B cell (primary cell): ENCODE results near the gene HPS5. TPM values are rescaled to one million over a fixed set of nuclear protein-coding genes. Genes with fewer than 3 reads are reported as not detected.

Experiments used
- ATAC-seq: fragments of 200-7000 bp; cut with Tn5 transposase; one replicate; pipeline ENCODE4 v1.10.0; 2021; ENCODE audit warnings: low read depth, mild to moderate bottlenecking, moderate number of reproducible peaks, moderate library complexity
- CTCF ChIA-PET: fragments of 350-600 bp; sonication (Branson Sonifier 250); formaldehyde crosslinking; loops from one replicate; lab custom pipeline; 2021; ENCODE audit warnings: antibody characterized with exemption, inconsistent platforms; lab: Charles Lee
- POLR2A ChIA-PET: fragments of 350-600 bp; sonication (Branson Sonifier 250); formaldehyde crosslinking; loops from one replicate; lab custom pipeline; 2021; ENCODE audit warnings: antibody characterized with exemption; lab: Charles Lee
- DNase-seq: peaks from one replicate; pipeline ENCODE4 v3.0.0; 2013
- H2AFZ ChIP-seq: 2 replicates; pipeline ENCODE4 v1.6.1; 2012; ENCODE audit warnings: mild to moderate bottlenecking, low read depth, low read length; ENCODE audit not compliant: insufficient read depth, poor library complexity, severe bottlenecking
- H3K27ac ChIP-seq, 2 donors: 1 replicate in 1 of 2; 2 replicates in 1 of 2; pipeline ENCODE4 v1.5.1; 2012 to 2013; ENCODE audit warnings: low read length in 2 of 2, mild to moderate bottlenecking in 2 of 2, moderate library complexity in 1 of 2
- H3K27me3 ChIP-seq, 4 experiments: fragments of 200-600 bp in 1 of 4; sonication (generic) in 1 of 4; replicated peaks in 1 of 4; 1 replicate in 2 of 4; 2 replicates in 2 of 4; pipeline versions ENCODE4 v1.6.1 to v1.7.0; 2013 to 2016; ENCODE audit warnings: low read length in 3 of 4, mild to moderate bottlenecking in 2 of 4, mixed read lengths in 1 of 4, moderate library complexity in 1 of 4; ENCODE audit not compliant: insufficient read depth in 4 of 4, control insufficient read depth in 3 of 4; ENCODE audit errors: control extremely low read depth in 1 of 4
- H3K36me3 ChIP-seq, 2 experiments: replicated peaks in 1 of 2; 1 replicate in 1 of 2; 2 replicates in 1 of 2; pipeline versions ENCODE4 v1.6.1 to v1.7.1; 2013; ENCODE audit warnings: low read length in 1 of 2; ENCODE audit not compliant: insufficient read depth in 2 of 2, control insufficient read depth in 1 of 2; ENCODE audit errors: control extremely low read depth in 1 of 2, extremely low read depth in 1 of 2
- H3K4me1 ChIP-seq, 2 donors: fragments of 200-600 bp in 1 of 2; sonication (generic) in 1 of 2; 1 replicate in 1 of 2; 2 replicates in 1 of 2; pipeline versions ENCODE4 v1.5.1 to v1.6.1; 2013 to 2017; ENCODE audit warnings: low read length in 2 of 2; ENCODE audit not compliant: control insufficient read depth in 2 of 2, insufficient read depth in 2 of 2
- H3K4me2 ChIP-seq: replicated peaks from 2 replicates; pipeline ENCODE3; 2012; ENCODE audit warnings: mild to moderate bottlenecking, low read depth, low read length; ENCODE audit not compliant: poor library complexity, severe bottlenecking
- H3K4me3 ChIP-seq, 5 experiments: fragments of 200-600 bp in 1 of 5; sonication (generic) in 1 of 5; 1 replicate in 3 of 5; 2 replicates in 2 of 5; pipeline versions ENCODE4 v1.5.1 to v1.7.0; 2011 to 2016; ENCODE audit warnings: low read length in 4 of 5, mild to moderate bottlenecking in 4 of 5, low read depth in 2 of 5, control low read depth in 1 of 5, moderate library complexity in 1 of 5; ENCODE audit not compliant: insufficient read depth in 1 of 5; ENCODE audit errors: control extremely low read depth in 1 of 5, extremely low read depth in 1 of 5
- H3K79me2 ChIP-seq: fragments of 200-600 bp; sonication (generic); one replicate; pipeline ENCODE4 v1.6.0; 2016; ENCODE audit warnings: low read length; ENCODE audit not compliant: control insufficient read depth, insufficient read depth
- H3K9ac ChIP-seq: fragments of 200-600 bp; sonication (generic); 2 replicates; pipeline ENCODE4 v1.6.1; 2017; ENCODE audit warnings: mild to moderate bottlenecking, low read length, moderate library complexity
- H3K9me3 ChIP-seq, 3 donors: one replicate each; pipeline versions ENCODE4 v1.6.1 to v1.7.1; 2013; ENCODE audit warnings: low read length in 2 of 3; ENCODE audit not compliant: control insufficient read depth in 2 of 3, insufficient read depth in 1 of 3; ENCODE audit errors: control extremely low read depth in 1 of 3
- H4K20me1 ChIP-seq: 2 replicates; pipeline ENCODE4 v1.6.0; 2012; ENCODE audit warnings: mild to moderate bottlenecking, low read length; ENCODE audit not compliant: insufficient read depth, control insufficient read depth, poor library complexity, severe bottlenecking
- H3K27ac Mint-ChIP-seq: one replicate; pipeline ENCODE4 v1.8.0; 2021; ENCODE audit warnings: mixed read lengths
- H3K27me3 Mint-ChIP-seq: one replicate; pipeline ENCODE4 v1.8.0; 2021; ENCODE audit warnings: mixed read lengths
- H3K4me1 Mint-ChIP-seq: one replicate; pipeline ENCODE4 v1.8.0; 2021; ENCODE audit warnings: mixed read lengths
- H3K4me3 Mint-ChIP-seq: one replicate; pipeline ENCODE4 v1.8.0; 2021; ENCODE audit warnings: mixed read lengths
- H3K9me3 Mint-ChIP-seq: one replicate; pipeline ENCODE4 v1.8.0; 2022; ENCODE audit warnings: mixed read lengths; ENCODE audit not compliant: insufficient read depth
- EZH2 ChIP-seq: IDR thresholded peaks from 2 replicates; pipeline ENCODE4 v1.6.1; 2012; ENCODE audit warnings: borderline replicate concordance, low read depth, mild to moderate bottlenecking, moderate library complexity, low read length; ENCODE audit not compliant: insufficient read depth, poor library complexity, severe bottlenecking
- WGBS: methylation state at CpG from one replicate; pipeline ENCODE4 v1.1.5; 2013; ENCODE audit warnings: missing lambda C conversion rate; ENCODE audit not compliant: insufficient coverage; 5-methylcytosine and 5-hydroxymethylcytosine counted together
- intact Hi-C: fragments of 100-400 bp; cut with micrococcal nuclease; formaldehyde crosslinking; loops from one replicate; pipeline ENCODE4 v1.10.0; 2022
- polyA minus RNA-seq: library from RNA; depleted of rRNA, polyadenylated mRNA; stranded (reverse); fragments of >200 nt; gene quantifications from 2 replicates; pipeline ENCODE4 v1.2.3, GENCODE V29; 2012
- polyA plus RNA-seq: library from polyadenylated mRNA; depleted of rRNA; stranded (reverse); fragments of >200 nt; gene quantifications from 2 replicates; pipeline ENCODE4 v1.2.3, GENCODE V29; 2012
- total RNA-seq, 2 donors: library from RNA; stranded (reverse); fragments of 120-200 nt in 1 of 2; gene quantifications; 1 replicate in 1 of 2; 2 replicates in 1 of 2; pipeline versions ENCODE4 v1.2.3 to v1.2.4, GENCODE V29; 2013 to 2022
- TF ChIP-seq, protein P1 (sequence below): fragments of 200-600 bp; IDR thresholded peaks from one replicate; pipeline ENCODE4 v1.8.0; 2022; ENCODE audit warnings: antibody characterized with exemption, mild to moderate bottlenecking

HPS5 gene, protein sequence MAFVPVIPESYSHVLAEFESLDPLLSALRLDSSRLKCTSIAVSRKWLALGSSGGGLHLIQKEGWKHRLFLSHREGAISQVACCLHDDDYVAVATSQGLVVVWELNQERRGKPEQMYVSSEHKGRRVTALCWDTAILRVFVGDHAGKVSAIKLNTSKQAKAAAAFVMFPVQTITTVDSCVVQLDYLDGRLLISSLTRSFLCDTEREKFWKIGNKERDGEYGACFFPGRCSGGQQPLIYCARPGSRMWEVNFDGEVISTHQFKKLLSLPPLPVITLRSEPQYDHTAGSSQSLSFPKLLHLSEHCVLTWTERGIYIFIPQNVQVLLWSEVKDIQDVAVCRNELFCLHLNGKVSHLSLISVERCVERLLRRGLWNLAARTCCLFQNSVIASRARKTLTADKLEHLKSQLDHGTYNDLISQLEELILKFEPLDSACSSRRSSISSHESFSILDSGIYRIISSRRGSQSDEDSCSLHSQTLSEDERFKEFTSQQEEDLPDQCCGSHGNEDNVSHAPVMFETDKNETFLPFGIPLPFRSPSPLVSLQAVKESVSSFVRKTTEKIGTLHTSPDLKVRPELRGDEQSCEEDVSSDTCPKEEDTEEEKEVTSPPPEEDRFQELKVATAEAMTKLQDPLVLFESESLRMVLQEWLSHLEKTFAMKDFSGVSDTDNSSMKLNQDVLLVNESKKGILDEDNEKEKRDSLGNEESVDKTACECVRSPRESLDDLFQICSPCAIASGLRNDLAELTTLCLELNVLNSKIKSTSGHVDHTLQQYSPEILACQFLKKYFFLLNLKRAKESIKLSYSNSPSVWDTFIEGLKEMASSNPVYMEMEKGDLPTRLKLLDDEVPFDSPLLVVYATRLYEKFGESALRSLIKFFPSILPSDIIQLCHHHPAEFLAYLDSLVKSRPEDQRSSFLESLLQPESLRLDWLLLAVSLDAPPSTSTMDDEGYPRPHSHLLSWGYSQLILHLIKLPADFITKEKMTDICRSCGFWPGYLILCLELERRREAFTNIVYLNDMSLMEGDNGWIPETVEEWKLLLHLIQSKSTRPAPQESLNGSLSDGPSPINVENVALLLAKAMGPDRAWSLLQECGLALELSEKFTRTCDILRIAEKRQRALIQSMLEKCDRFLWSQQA
- total RNA-seq = 31.3 and 38.4 TPM in 2 replicates
- 57.0 TPM for total RNA-seq (2013)
- 15.2 and 16.5 TPM in 2 replicates for polyA plus RNA-seq
- polyA minus RNA-seq = 23.8 and 33.5 TPM in 2 replicates

DNA sequence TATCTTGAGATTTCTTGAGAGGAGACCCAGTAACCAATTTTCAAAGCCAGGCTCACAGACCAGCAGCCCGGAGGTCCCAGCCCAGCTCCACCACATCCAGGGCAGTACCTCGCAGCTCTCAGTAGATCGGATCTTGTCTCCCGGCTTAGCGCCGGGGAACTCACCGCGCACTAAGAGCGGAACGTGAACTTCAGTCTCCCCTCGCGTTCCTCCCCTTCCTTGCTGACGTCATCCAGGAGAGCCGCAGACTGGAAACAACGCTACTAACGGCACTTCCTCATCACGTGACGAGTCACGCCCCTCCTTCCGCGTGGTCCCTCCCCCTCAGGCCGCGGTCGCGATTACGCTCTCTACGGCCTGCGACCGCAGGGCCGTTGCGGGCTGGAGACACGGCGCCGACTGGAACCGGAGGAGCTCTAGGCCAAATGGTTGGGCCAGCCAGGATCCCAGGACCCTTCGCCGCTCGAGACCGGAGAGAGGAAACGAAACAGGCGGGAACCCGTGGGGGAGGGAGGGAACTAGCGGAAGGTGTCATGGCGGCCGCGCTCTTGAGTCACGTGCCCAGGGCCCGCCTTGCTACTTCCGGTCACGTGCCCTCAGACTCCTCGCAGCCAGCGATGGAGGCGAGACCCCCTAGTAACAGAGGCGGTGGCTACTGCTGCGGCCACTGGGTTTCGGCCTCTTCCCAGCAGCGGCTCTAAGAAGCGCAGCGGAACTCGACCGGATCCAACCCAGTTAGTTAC is at the start of gene HPS5, which contains the start of gene GTF2H1:
Gene HPS5, minus strand, starts transcription at position 172 of the 743 bp plus-strand sequence. CDS start 4,282 bp downstream, outside the sequence.
Gene GTF2H1, plus strand, starts transcription at position 599 of the 743 bp plus-strand sequence. CDS start 10,508 bp downstream, outside the sequence.
- Histone ChIP-seq H3K9me3 (no peaks in the 10 kb centered on the region), H2AFZ (peak within 1 kb of the TSS; percentile 95), H3K4me3 (peak within 1 kb of the TSS; percentile 82 to 94 (median 90)), H4K20me1 (peaks cover 18% of the 10 kb centered on the region), H3K9ac (peak within 1 kb of the TSS; percentile 98), H3K4me2 (peak within 1 kb of the TSS; percentile 93), H3K27ac (peak within 1 kb of the TSS; percentile 98 to 100), H3K4me1 (peaks cover 39 to 54% of the 10 kb centered on the region in 2 donors), H3K27me3 (no peaks in the 10 kb centered on the region), H3K79me2 (peaks cover 93% of the 10 kb centered on the region), H3K36me3 (peaks cover 3 to 28% of the 10 kb centered on the region in 2 experiments)
- Mint-ChIP-seq H3K27me3 (no peaks in the 10 kb centered on the region), H3K9me3 (no peaks in the 10 kb centered on the region), H3K4me3 (peak within 1 kb of the TSS; percentile 96), H3K27ac (peak within 1 kb of the TSS; percentile 100), H3K4me1 (peaks cover 76% of the 10 kb centered on the region)
- intact Hi-C loops = loop anchor here (1.0 to 5.0 kb wide), 11 partner anchors 11 to 1585 kb away; partner anchors contain the start of genes C11orf58, SAAL1, SERGEF and SPTY2D1
- ChIA-PET CTCF (interaction anchor here (1.0 to 2.5 kb wide), 4 partner anchors 11 to 207 kb away, joined by 4 to 11 read pairs (median 8); partner anchors contain the start of gene LDHA), POLR2A (interaction anchor here (0.6 to 2.5 kb wide), 4 partner anchors 40 to 73 kb away, joined by 3 to 18 read pairs (median 6); partner anchors contain the start of gene LDHA)
- DNase-seq (peak; percentile 100), ATAC-seq (peak; percentile 87)
- TF ChIP-seq EZH2 = no peak
- TF ChIP-seq, protein P1, sequence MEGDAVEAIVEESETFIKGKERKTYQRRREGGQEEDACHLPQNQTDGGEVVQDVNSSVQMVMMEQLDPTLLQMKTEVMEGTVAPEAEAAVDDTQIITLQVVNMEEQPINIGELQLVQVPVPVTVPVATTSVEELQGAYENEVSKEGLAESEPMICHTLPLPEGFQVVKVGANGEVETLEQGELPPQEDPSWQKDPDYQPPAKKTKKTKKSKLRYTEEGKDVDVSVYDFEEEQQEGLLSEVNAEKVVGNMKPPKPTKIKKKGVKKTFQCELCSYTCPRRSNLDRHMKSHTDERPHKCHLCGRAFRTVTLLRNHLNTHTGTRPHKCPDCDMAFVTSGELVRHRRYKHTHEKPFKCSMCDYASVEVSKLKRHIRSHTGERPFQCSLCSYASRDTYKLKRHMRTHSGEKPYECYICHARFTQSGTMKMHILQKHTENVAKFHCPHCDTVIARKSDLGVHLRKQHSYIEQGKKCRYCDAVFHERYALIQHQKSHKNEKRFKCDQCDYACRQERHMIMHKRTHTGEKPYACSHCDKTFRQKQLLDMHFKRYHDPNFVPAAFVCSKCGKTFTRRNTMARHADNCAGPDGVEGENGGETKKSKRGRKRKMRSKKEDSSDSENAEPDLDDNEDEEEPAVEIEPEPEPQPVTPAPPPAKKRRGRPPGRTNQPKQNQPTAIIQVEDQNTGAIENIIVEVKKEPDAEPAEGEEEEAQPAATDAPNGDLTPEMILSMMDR = no peak
- under 1% methylated on average over 57 of the region's 61 CpGs for WGBS
